GM19238 (cell line): ENCODE data around the gene ALG13.
"Not testable (repeated sequence)": the region's sequence is repeated elsewhere in the genome, so short reads cannot be mapped to it uniquely, and the experiment has no call there.

Experiments used
- DNase-seq: peaks from one replicate; pipeline ENCODE4 v3.0.0; 2011; ENCODE audit warnings: low spot score; ENCODE audit not compliant: insufficient read length

ALG13 gene

DNA sequence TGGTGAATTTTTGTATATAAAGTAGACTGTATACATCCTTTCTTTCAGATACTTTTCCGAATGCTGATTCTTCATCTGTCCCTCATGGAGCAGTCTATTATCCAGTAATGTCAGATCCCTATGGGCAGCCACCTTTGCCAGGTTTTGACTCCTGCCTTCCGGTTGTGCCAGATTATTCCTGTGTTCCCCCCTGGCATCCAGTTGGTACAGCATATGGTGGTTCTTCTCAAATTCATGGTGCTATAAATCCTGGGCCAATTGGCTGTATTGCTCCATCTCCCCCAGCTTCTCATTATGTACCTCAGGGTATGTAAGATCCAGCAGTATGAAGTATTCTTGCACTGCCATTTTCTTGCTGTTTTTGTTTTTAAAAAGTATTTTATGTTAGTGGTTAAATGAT lies 78.7 kb downstream of the ALG13 start:
- no peak for DNase-seq

- DNase-seq: no peak
Measured at GRCh38 chrX:111761578-111762135, 80.7 kb downstream of the ALG13 start.

GRCh38 chrX:111778591-111778990 lies 97.6 kb downstream of the ALG13 start:
- no peak for DNase-seq

GRCh38 chrX:111779582-111779981 lies 98.6 kb downstream of the ALG13 start:
- DNase-seq: no peak

- DNase-seq: no peak
Measured at GRCh38 chrX:111784667-111785066, 103.7 kb downstream of the ALG13 start.

GRCh38 chrX:111790054-111790453 lies 109.1 kb downstream of the ALG13 start:
- not testable (repeated sequence) for DNase-seq
